ENCODE data around the gene FCHSD2. TPM values are rescaled to one million over a fixed set of nuclear protein-coding genes. Genes with fewer than 3 reads are reported as not detected.

Gene FCHSD2
- total RNA-seq, 1 donor from 2014 or later: 16.3 TPM

DNA sequence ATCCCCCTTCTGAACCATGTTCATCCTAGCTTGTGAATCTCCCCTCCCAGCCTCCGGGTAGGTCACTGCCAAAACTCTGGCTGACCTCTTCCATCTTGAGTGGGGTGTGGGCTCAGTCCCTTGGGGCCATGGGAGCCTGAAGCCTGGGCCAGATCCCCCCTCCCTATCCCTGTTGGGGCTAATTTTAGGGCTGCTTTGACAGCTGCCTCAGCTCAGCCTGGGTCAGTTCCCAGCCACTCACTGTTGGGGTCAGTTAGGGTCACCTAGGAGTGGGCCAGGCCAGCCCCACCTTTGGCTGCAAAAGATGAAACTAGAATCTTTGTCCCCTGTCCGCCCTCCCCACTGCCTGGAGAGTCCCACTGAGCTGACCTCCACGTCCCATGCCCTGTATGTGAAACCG is 46.2 kb upstream of the FCHSD2 start:
- Histone ChIP-seq H3K36me3 (no peaks in the 10 kb centered on the region), H3K9me3 (no peaks in the 10 kb centered on the region), H3K4me1 (peaks cover 16 to 18% of the 10 kb centered on the region in 2 donors), H3K27ac (peak overlapping the region; percentile 10 to 19), H3K4me3 (no peak overlapping the region), H3K27me3 (no peaks in the 10 kb centered on the region)
- TF ChIP-seq, protein P1, sequence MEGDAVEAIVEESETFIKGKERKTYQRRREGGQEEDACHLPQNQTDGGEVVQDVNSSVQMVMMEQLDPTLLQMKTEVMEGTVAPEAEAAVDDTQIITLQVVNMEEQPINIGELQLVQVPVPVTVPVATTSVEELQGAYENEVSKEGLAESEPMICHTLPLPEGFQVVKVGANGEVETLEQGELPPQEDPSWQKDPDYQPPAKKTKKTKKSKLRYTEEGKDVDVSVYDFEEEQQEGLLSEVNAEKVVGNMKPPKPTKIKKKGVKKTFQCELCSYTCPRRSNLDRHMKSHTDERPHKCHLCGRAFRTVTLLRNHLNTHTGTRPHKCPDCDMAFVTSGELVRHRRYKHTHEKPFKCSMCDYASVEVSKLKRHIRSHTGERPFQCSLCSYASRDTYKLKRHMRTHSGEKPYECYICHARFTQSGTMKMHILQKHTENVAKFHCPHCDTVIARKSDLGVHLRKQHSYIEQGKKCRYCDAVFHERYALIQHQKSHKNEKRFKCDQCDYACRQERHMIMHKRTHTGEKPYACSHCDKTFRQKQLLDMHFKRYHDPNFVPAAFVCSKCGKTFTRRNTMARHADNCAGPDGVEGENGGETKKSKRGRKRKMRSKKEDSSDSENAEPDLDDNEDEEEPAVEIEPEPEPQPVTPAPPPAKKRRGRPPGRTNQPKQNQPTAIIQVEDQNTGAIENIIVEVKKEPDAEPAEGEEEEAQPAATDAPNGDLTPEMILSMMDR (IDR thresholded peaks at IDR 0.05): no peak
- intact Hi-C loops (cut with DNase I): no loop called here
- DNase-seq (ENCODE audit: low spot score in 2 of 2): peak in 1 of 2 donors; percentile 57

DNA sequence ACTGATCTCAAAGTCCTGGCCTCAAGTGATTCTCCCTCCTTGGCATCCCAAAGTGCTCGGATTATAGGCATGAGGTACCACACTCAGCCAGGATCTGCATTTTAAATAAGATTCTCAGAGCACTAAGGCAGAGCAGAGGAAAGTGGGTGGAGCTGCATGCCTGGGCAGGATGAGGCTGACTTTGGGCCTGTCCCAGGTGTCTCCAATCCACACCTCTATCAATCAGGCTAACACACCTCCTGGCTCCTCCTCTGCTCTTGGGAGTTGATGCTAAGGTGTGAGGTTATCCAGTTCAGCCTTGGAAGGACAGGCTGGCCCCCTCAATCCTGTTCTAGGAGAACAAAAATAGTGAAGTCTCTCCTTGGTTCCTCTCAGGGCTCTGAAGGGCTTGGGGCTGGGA is 45.7 kb upstream of the FCHSD2 start:
- Histone ChIP-seq H3K4me3 (no peak overlapping the region), H3K27ac (peak overlapping the region; percentile 10 to 19), H3K9me3 (no peaks in the 10 kb centered on the region), H3K4me1 (peaks cover 16 to 18% of the 10 kb centered on the region in 2 donors), H3K27me3 (no peaks in the 10 kb centered on the region), H3K36me3 (no peaks in the 10 kb centered on the region)
- TF ChIP-seq, protein P1 (IDR thresholded peaks at IDR 0.05): no peak
- peak in 1 of 2 donors; percentile 37 for DNase-seq (ENCODE audit: low spot score in 2 of 2)
- intact Hi-C loops (cut with DNase I): no loop called here

DNA sequence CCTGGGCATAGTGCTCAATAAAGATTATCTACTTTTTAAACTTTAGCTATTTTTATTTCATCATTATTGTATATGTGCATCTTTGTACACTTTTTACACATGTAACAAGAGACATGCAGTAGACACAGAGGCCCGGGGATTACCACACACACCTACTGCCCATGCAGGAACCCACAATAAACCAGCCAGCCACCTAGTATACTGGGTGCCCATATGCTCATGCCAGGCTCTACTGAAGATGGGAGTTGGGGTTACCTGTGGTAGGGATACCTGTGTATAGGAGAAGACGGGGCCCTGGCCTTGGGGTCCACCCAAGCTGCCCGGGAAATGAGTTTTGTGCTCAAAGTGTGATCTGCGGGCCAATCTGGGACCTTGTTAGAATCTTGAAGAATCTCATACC is 44.8 kb upstream of the FCHSD2 start:
- Histone ChIP-seq H3K27ac (peak overlapping the region; percentile 69 to 77), H3K4me3 (no peak overlapping the region), H3K9me3 (no peaks in the 10 kb centered on the region), H3K36me3 (no peaks in the 10 kb centered on the region), H3K27me3 (no peaks in the 10 kb centered on the region), H3K4me1 (peaks cover 16 to 18% of the 10 kb centered on the region in 2 donors)
- TF ChIP-seq, protein P1 (IDR thresholded peaks at IDR 0.05): no peak
- intact Hi-C loops (cut with DNase I): loop anchor here (1.0 kb wide), 1 partner anchor 50 kb away; no protein-coding TSS in a partner anchor
- DNase-seq (ENCODE audit: low spot score in 2 of 2): peak in 1 of 2 donors; percentile 22

DNA sequence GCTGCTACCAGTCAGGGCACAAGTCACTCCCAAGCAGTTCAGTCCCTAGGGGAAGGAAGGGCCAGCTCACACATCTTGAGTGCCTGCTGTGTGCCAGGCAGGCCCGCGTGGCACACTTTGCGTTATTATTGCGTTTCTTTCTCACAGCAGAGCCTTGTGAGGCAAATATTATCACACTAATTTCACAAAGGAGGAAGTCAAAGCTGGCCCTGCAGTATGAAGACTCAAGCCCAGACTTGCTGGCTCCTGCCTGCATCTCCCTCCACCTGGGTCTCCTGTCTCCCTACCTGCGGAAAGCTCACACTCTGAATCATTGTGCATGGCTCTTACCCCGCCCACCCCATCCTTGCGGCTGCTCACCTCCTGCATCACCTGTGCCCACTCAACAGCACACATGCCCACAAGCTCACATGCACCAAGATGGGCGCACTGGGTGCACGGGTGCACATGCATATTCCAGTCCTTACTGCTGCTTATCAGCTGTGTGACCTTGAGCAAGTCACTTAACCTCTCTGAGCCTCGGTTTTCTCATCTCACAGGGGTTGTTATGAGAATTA is 44.3 kb upstream of the FCHSD2 start:
- H3K27ac ChIP-seq: peak overlapping the region; percentile 69 to 77
- H3K4me3 ChIP-seq: no peak overlapping the region
- intact Hi-C loops (cut with DNase I): loop anchor here (1.0 kb wide), 1 partner anchor 51 kb away; no protein-coding TSS in a partner anchor
- no peaks in the 10 kb centered on the region for H3K9me3 ChIP-seq
- TF ChIP-seq, protein P1 (IDR thresholded peaks at IDR 0.05): no peak
- no peaks in the 10 kb centered on the region for H3K36me3 ChIP-seq
- peaks cover 16 to 18% of the 10 kb centered on the region in 2 donors for H3K4me1 ChIP-seq
- peak in 1 of 2 donors; percentile 79 for DNase-seq (ENCODE audit: low spot score in 2 of 2)
- H3K27me3 ChIP-seq: no peaks in the 10 kb centered on the region

- DNase-seq (ENCODE audit: low spot score in 2 of 2): peak; percentile 55 to 90
- H3K4me1 ChIP-seq: peaks cover 16 to 18% of the 10 kb centered on the region in 2 donors
- TF ChIP-seq, protein P1 (IDR thresholded peaks at IDR 0.05): no peak
- no peaks in the 10 kb centered on the region for H3K27me3 ChIP-seq
- intact Hi-C loops (cut with DNase I): loop anchor here (1.0 to 2.0 kb wide), 4 partner anchors 33 to 104 kb away; partner anchors contain the start of gene P2RY2
- no peaks in the 10 kb centered on the region for H3K9me3 ChIP-seq
- H3K27ac ChIP-seq: peak overlapping the region; percentile 69 to 77
- peak overlapping the region in 1 of 2 donors; percentile 11 for H3K4me3 ChIP-seq
- H3K36me3 ChIP-seq: no peaks in the 10 kb centered on the region
Observed at GRCh38 chr11:73185680-73186293, 43.7 kb upstream of the FCHSD2 start.
